PC-3 (cell line): ENCODE measurements around the gene NPNT.

Experiments
- EZH2 ChIP-seq: fragments of 300-600 bp; sonication (generic); IDR thresholded peaks from one replicate; pipeline ENCODE4 v1.6.1; 2017; ENCODE audit warnings: antibody characterized with exemption, mild to moderate bottlenecking, low read length; ENCODE audit not compliant: unreplicated experiment
- TF ChIP-seq, protein P1 (sequence below): fragments of 300-600 bp; sonication (generic); conservative IDR thresholded peaks from 2 replicates; pipeline ENCODE4 v1.5.1; 2017; ENCODE audit warnings: antibody characterized with exemption, low read depth, mild to moderate bottlenecking, low read length

GRCh38 chr4:105957680-105958079 is 62.4 kb downstream of the NPNT start:
- no peak for TF ChIP-seq EZH2
- TF ChIP-seq, protein P1, sequence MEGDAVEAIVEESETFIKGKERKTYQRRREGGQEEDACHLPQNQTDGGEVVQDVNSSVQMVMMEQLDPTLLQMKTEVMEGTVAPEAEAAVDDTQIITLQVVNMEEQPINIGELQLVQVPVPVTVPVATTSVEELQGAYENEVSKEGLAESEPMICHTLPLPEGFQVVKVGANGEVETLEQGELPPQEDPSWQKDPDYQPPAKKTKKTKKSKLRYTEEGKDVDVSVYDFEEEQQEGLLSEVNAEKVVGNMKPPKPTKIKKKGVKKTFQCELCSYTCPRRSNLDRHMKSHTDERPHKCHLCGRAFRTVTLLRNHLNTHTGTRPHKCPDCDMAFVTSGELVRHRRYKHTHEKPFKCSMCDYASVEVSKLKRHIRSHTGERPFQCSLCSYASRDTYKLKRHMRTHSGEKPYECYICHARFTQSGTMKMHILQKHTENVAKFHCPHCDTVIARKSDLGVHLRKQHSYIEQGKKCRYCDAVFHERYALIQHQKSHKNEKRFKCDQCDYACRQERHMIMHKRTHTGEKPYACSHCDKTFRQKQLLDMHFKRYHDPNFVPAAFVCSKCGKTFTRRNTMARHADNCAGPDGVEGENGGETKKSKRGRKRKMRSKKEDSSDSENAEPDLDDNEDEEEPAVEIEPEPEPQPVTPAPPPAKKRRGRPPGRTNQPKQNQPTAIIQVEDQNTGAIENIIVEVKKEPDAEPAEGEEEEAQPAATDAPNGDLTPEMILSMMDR: no peak
